ENCODE measurements around the gene TBATA. TPM values are rescaled to one million over a fixed set of nuclear protein-coding genes. Genes with fewer than 3 reads are reported as not detected.

The TBATA gene
- total RNA-seq = not detected

- Histone ChIP-seq H3K4me1 (no peaks in the 10 kb centered on the region), H3K27ac (no peak within 1 kb of the TSS), H3K9me3 (no peaks in the 10 kb centered on the region), H3K27me3 (peaks cover 0 to 4% of the 10 kb centered on the region in 2 donors), H3K36me3 (no peaks in the 10 kb centered on the region), H3K4me3 (no peak within 1 kb of the TSS)
- intact Hi-C loops (cut with DNase I; ENCODE audit: low total_unique reads) = no loop called here
- TF ChIP-seq POLR2A (IDR thresholded peaks at IDR 0.05) (no peak), POLR2AphosphoS5 (IDR thresholded peaks at IDR 0.05) (no peak), CTCF (IDR thresholded peaks at IDR 0.05) (no peak)
- no peak for DNase-seq (ENCODE audit: low spot score in 2 of 2)
Measured at GRCh38 chr10:70785190-70785589, at the start of gene TBATA. TBATA (minus strand) TSS chr10:70785377; CDS start chr10:70783379, 1,998 bp downstream.

GRCh38 chr10:70834441-70835151 lies 49.4 kb upstream of the TBATA start:
- TF ChIP-seq POLR2A (IDR thresholded peaks at IDR 0.05) (no peak), CTCF (IDR thresholded peaks at IDR 0.05) (no peak), POLR2AphosphoS5 (IDR thresholded peaks at IDR 0.05) (no peak)
- intact Hi-C loops (cut with DNase I; ENCODE audit: low total_unique reads) = no loop called here
- Histone ChIP-seq H3K4me3 (no peak overlapping the region), H3K36me3 (no peaks in the 10 kb centered on the region), H3K27me3 (no peaks in the 10 kb centered on the region), H3K9me3 (no peaks in the 10 kb centered on the region), H3K27ac (no peak overlapping the region), H3K4me1 (peaks cover 0 to 11% of the 10 kb centered on the region in 2 donors)
- no peak for DNase-seq (ENCODE audit: low spot score in 2 of 2)

- intact Hi-C loops (cut with DNase I; ENCODE audit: low total_unique reads) = no loop called here
- Histone ChIP-seq H3K27me3 (no peaks in the 10 kb centered on the region), H3K4me3 (no peak overlapping the region), H3K27ac (no peak overlapping the region), H3K4me1 (peaks cover 0 to 11% of the 10 kb centered on the region in 2 donors), H3K9me3 (no peaks in the 10 kb centered on the region), H3K36me3 (no peaks in the 10 kb centered on the region)
- no peak for TF ChIP-seq CTCF (IDR thresholded peaks at IDR 0.05)
- no peak for TF ChIP-seq POLR2A (IDR thresholded peaks at IDR 0.05)
- no peak for TF ChIP-seq POLR2AphosphoS5 (IDR thresholded peaks at IDR 0.05)
- no peak for DNase-seq (ENCODE audit: low spot score in 2 of 2)
Measured at GRCh38 chr10:70834021-70834420, 48.8 kb upstream of the TBATA start.

GRCh38 chr10:70833601-70834000 lies 48.4 kb upstream of the TBATA start:
- peaks cover 0 to 11% of the 10 kb centered on the region in 2 donors for H3K4me1 ChIP-seq
- H3K36me3 ChIP-seq = no peaks in the 10 kb centered on the region
- H3K27me3 ChIP-seq = no peaks in the 10 kb centered on the region
- H3K27ac ChIP-seq = no peak overlapping the region
- intact Hi-C loops (cut with DNase I; ENCODE audit: low total_unique reads) = no loop called here
- DNase-seq (ENCODE audit: low spot score in 2 of 2) = no peak
- H3K9me3 ChIP-seq = no peaks in the 10 kb centered on the region
- no peak overlapping the region for H3K4me3 ChIP-seq
- no peak for TF ChIP-seq POLR2A (IDR thresholded peaks at IDR 0.05)
- TF ChIP-seq POLR2AphosphoS5 (IDR thresholded peaks at IDR 0.05) = no peak
- no peak for TF ChIP-seq CTCF (IDR thresholded peaks at IDR 0.05)

GRCh38 chr10:70832852-70833528 lies 47.8 kb upstream of the TBATA start:
- Histone ChIP-seq H3K4me3 (no peak overlapping the region), H3K27ac (no peak overlapping the region), H3K9me3 (no peaks in the 10 kb centered on the region), H3K27me3 (no peaks in the 10 kb centered on the region), H3K36me3 (no peaks in the 10 kb centered on the region), H3K4me1 (peaks cover 0 to 11% of the 10 kb centered on the region in 2 donors)
- TF ChIP-seq CTCF (IDR thresholded peaks at IDR 0.05) (no peak), POLR2A (IDR thresholded peaks at IDR 0.05) (no peak), POLR2AphosphoS5 (IDR thresholded peaks at IDR 0.05) (no peak)
- intact Hi-C loops (cut with DNase I; ENCODE audit: low total_unique reads) = no loop called here
- DNase-seq (ENCODE audit: low spot score in 2 of 2) = no peak
